HepG2 (cell line): Measurements from ENCODE around the gene ADAR. TPM values are rescaled to one million over a fixed set of nuclear protein-coding genes. Genes with fewer than 3 reads are reported as not detected.

ENCODE experiments used
- ATF1 ChIP-seq: IDR thresholded peaks from 2 replicates; pipeline ENCODE4 v1.6.1; 2016; ENCODE audit warnings: mild to moderate bottlenecking, control low read depth
- ATF3 ChIP-seq: sonication (generic); formaldehyde crosslinking; IDR thresholded peaks from 2 replicates; pipeline ENCODE4 v1.4.0; 2020; ENCODE audit warnings: missing genetic modification reagents
- ATF5 ChIP-seq: sonication (generic); formaldehyde crosslinking; IDR thresholded peaks from 2 replicates; pipeline ENCODE4 v1.4.0; 2020; ENCODE audit warnings: mild to moderate bottlenecking, low read depth, missing genetic modification reagents
- EZH2 ChIP-seq: conservative IDR thresholded peaks from 2 replicates; pipeline ENCODE4 v1.6.1; 2012; ENCODE audit warnings: mild to moderate bottlenecking, low read depth, low read length, moderate library complexity
- KDM4B ChIP-seq: sonication (generic); formaldehyde crosslinking; IDR thresholded peaks from 2 replicates; pipeline ENCODE4 v1.4.0; 2020; ENCODE audit warnings: missing genetic modification reagents
- MAF1 ChIP-seq: sonication (generic); formaldehyde crosslinking; IDR thresholded peaks from 2 replicates; pipeline ENCODE4 v1.5.0; 2020; ENCODE audit warnings: missing genetic modification reagents, borderline replicate concordance
- MED1 ChIP-seq: sonication (generic); formaldehyde crosslinking; IDR thresholded peaks from 2 replicates; pipeline ENCODE4 v1.4.0; 2020; ENCODE audit warnings: missing genetic modification reagents
- MIER2 ChIP-seq: IDR thresholded peaks from 2 replicates; pipeline ENCODE4 v1.6.1; 2016; ENCODE audit warnings: missing biosample characterization, missing genetic modification reagents
- NFIB ChIP-seq: sonication (generic); formaldehyde crosslinking; IDR thresholded peaks from 2 replicates; pipeline ENCODE4 v1.9.0; 2021; ENCODE audit warnings: missing genetic modification reagents, mild to moderate bottlenecking, borderline replicate concordance
- NFIC ChIP-seq: IDR thresholded peaks from 2 replicates; pipeline ENCODE4 v1.6.1; 2012; ENCODE audit warnings: mild to moderate bottlenecking, low read length, inconsistent platforms
- NPAS2 ChIP-seq: sonication (generic); formaldehyde crosslinking; IDR thresholded peaks from 2 replicates; pipeline ENCODE4 v1.8.0; 2022; ENCODE audit warnings: mild to moderate bottlenecking, missing genetic modification reagents, borderline replicate concordance
- PHF20 ChIP-seq: sonication (generic); formaldehyde crosslinking; IDR thresholded peaks from 2 replicates; pipeline ENCODE4 v1.5.0; 2020; ENCODE audit warnings: mild to moderate bottlenecking, missing genetic modification reagents
- RFXANK ChIP-seq: IDR thresholded peaks from 2 replicates; pipeline ENCODE4 v1.6.1; 2016
- SIN3B ChIP-seq: fragments of 150-350 bp; IDR thresholded peaks from 2 replicates; pipeline ENCODE4 v1.6.1; 2014; ENCODE audit warnings: low read length
- SP1 ChIP-seq, 2 experiments: fragments of 450-650 bp in 1 of 2; sonication (generic) in 1 of 2; formaldehyde crosslinking in 1 of 2; IDR thresholded peaks; 2 replicates each; pipeline versions ENCODE4 v1.4.0 to v1.6.1; 2016 to 2020; ENCODE audit warnings: missing genetic modification reagents in 1 of 2
- SP140L ChIP-seq: sonication (generic); formaldehyde crosslinking; IDR thresholded peaks from 2 replicates; pipeline ENCODE4 v1.4.0; 2020; ENCODE audit warnings: missing genetic modification reagents, borderline replicate concordance
- TGIF2 ChIP-seq: IDR thresholded peaks from 2 replicates; pipeline ENCODE4 v1.6.1; 2016; ENCODE audit warnings: control low read depth, missing compliant biosample characterization
- ZBTB49 ChIP-seq: sonication (generic); formaldehyde crosslinking; IDR thresholded peaks from 2 replicates; pipeline ENCODE4 v1.4.0; 2020; ENCODE audit warnings: missing genetic modification reagents, borderline replicate concordance
- ZFYVE20 ChIP-seq: sonication (generic); formaldehyde crosslinking; IDR thresholded peaks from 2 replicates; pipeline ENCODE4 v1.8.0; 2023; ENCODE audit warnings: low read depth, mild to moderate bottlenecking, moderate library complexity, missing genetic modification reagents, borderline replicate concordance
- ZNF136 ChIP-seq: sonication (generic); formaldehyde crosslinking; IDR thresholded peaks from 2 replicates; pipeline ENCODE4 v1.8.1; 2022; ENCODE audit warnings: low read depth, mild to moderate bottlenecking, moderate library complexity, missing genetic modification reagents
- ZNF354B ChIP-seq: sonication (generic); formaldehyde crosslinking; IDR thresholded peaks from 2 replicates; pipeline ENCODE4 v1.8.0; 2022; ENCODE audit warnings: mild to moderate bottlenecking, missing genetic modification reagents
- ZNF557 ChIP-seq: sonication (generic); formaldehyde crosslinking; IDR thresholded peaks from 2 replicates; pipeline ENCODE4 v1.4.0; 2020; ENCODE audit warnings: missing genetic modification reagents
- ZNF576 ChIP-seq: sonication (generic); formaldehyde crosslinking; IDR thresholded peaks from 2 replicates; pipeline ENCODE4 v1.4.0; 2020; ENCODE audit warnings: mild to moderate bottlenecking, missing genetic modification reagents
- ZNF713 ChIP-seq: sonication (generic); formaldehyde crosslinking; IDR thresholded peaks from 2 replicates; pipeline ENCODE4 v1.4.0; 2020; ENCODE audit warnings: mild to moderate bottlenecking, missing genetic modification reagents
- ZNF770 ChIP-seq: sonication (generic); formaldehyde crosslinking; IDR thresholded peaks from 2 replicates; pipeline ENCODE4 v1.5.0; 2020; ENCODE audit warnings: mild to moderate bottlenecking, missing genetic modification reagents
- ZNF792 ChIP-seq: IDR thresholded peaks from 2 replicates; pipeline ENCODE4 v1.6.1; 2016
- polyA plus RNA-seq, 8 experiments: library from polyadenylated mRNA; depleted of rRNA in 3 of 8; stranded (reverse) in 7 of 8; unstranded in 1 of 8; fragments of >200 nt; fragmentation: Illumina TruSeq in 4 of 8; extraction: Trizol in 4 of 8; gene quantifications; 2 replicates each; pipeline versions ENCODE4 v1.2.1 to v1.2.3, GENCODE V29; 2011 to 2016; ENCODE audit warnings: low read depth in 4 of 8, missing spikeins in 1 of 8, mixed read lengths in 1 of 8; ENCODE audit not compliant: insufficient read depth in 1 of 8
- total RNA-seq, 5 experiments: library from RNA; depleted of rRNA; stranded (reverse); fragments of >200 nt; fragmentation: Illumina TruSeq; extraction: Trizol; gene quantifications; 2 replicates each; pipeline ENCODE4 v1.2.3, GENCODE V29; 2016; ENCODE audit warnings: low read depth in 1 of 5

The ADAR gene
- total and polyA plus RNA-seq, 2 of the 13 experiments (the other 11 are each of a cell fraction or from before 2014, with no cell fraction given) = 70.8 to 86.2 TPM

- TF ChIP-seq ZBTB49 (CRISPR knock-in tag) (peak; percentile 88), ATF1 (peak; percentile 54; the same call in 1 of the 2 replicates), TGIF2 (CRISPR knock-in tag) (no peak; the same call in 1 of the 2 replicates), SP140L (no peak), MIER2 (CRISPR knock-in tag) (peak; percentile 87), ZFYVE20 (CRISPR knock-in tag) (no peak), ZNF576 (CRISPR knock-in tag) (peak; percentile 61; the same call in 1 of the 2 replicates), NPAS2 (CRISPR knock-in tag) (0 out of 2 replicates have a peak, but pooled peaks have one; percentile 87), EZH2 (no peak), ZNF136 (CRISPR knock-in tag) (peak; percentile 98), MAF1 (CRISPR knock-in tag) (no peak), RFXANK (CRISPR knock-in tag) (0 out of 2 replicates have a peak, but pooled peaks have one; percentile 33), PHF20 (CRISPR knock-in tag) (peak; percentile 81), ZNF557 (CRISPR knock-in tag) (peak; percentile 97), SIN3B (no peak), NFIB (CRISPR knock-in tag) (0 out of 2 replicates have a peak, but pooled peaks have one; percentile 56), ZNF792 (CRISPR knock-in tag) (peak; percentile 79), ZNF770 (peak; percentile 79), ZNF713 (CRISPR knock-in tag) (peak; percentile 92; the same call in 1 of the 2 replicates), ATF3 (no peak; the same call in 1 of the 2 replicates), KDM4B (peak; percentile 64; the same call in 1 of the 2 replicates), NFIC (no peak), SP1 (IDR thresholded peaks at IDR 0.05) (no peak), SP1 (CRISPR knock-in tag; IDR thresholded peaks at IDR 0.05) (peak; percentile 78; the same call in 1 of the 2 replicates), ATF5 (peak; percentile 94; the same call in 1 of the 2 replicates), MED1 (CRISPR knock-in tag) (peak; percentile 83), ZNF354B (CRISPR knock-in tag) (peak; percentile 89; the same call in 1 of the 2 replicates)
Measured at GRCh38 chr1:154558720-154559465, 49.1 kb downstream of the ADAR start (continued).
